Measurements from ENCODE around the gene TDRD3. TPM values are rescaled to one million over a fixed set of nuclear protein-coding genes. Genes with fewer than 3 reads are reported as not detected.

Gene TDRD3
- total RNA-seq, result 19.0 and 22.0 TPM in 2 replicates

GRCh38 chr13:60396783-60397703 lies at the start of gene TDRD3:
Gene TDRD3 (plus strand): TSS chr13:60397220. CDS start chr13:60397365, 145 bp downstream.
- peaks cover 7% of the 10 kb centered on the region for H3K36me3 Mint-ChIP-seq (ENCODE audit: low read depth)
- peak; percentile 81 for DNase-seq (ENCODE audit: low spot score)
- peak within 1 kb of the TSS; percentile 94 for H3K4me3 Mint-ChIP-seq (ENCODE audit: low read depth)
- no peaks in the 10 kb centered on the region for H3K9me3 Mint-ChIP-seq
- H3K27me3 Mint-ChIP-seq (ENCODE audit: low read depth), result no peaks in the 10 kb centered on the region
- peak within 1 kb of the TSS; percentile 97 for H3K27ac Mint-ChIP-seq
- peaks cover 28% of the 10 kb centered on the region for H3K4me1 Mint-ChIP-seq (ENCODE audit: low read depth)
- intact Hi-C loops (cut with micrococcal nuclease), result loop anchor here (1.0 to 5.0 kb wide), 2 partner anchors 35 to 233 kb away; no protein-coding TSS in a partner anchor

GRCh38 chr13:60347690-60348089 lies 49.3 kb upstream of the TDRD3 start:
- Mint-ChIP-seq H3K4me1 (ENCODE audit: low read depth) (peaks cover 3% of the 10 kb centered on the region), H3K27ac (no peak overlapping the region), H3K9me3 (no peaks in the 10 kb centered on the region), H3K36me3 (ENCODE audit: low read depth) (no peaks in the 10 kb centered on the region), H3K27me3 (ENCODE audit: low read depth) (peaks cover 13% of the 10 kb centered on the region), H3K4me3 (ENCODE audit: low read depth) (no peak overlapping the region)
- intact Hi-C loops (cut with micrococcal nuclease), result no loop called here
- DNase-seq (ENCODE audit: low spot score), result no peak

- intact Hi-C loops (cut with micrococcal nuclease), result no loop called here
- no peak overlapping the region for H3K27ac Mint-ChIP-seq
- H3K36me3 Mint-ChIP-seq (ENCODE audit: low read depth), result no peaks in the 10 kb centered on the region
- H3K4me1 Mint-ChIP-seq (ENCODE audit: low read depth), result peaks cover 3% of the 10 kb centered on the region
- H3K9me3 Mint-ChIP-seq, result no peaks in the 10 kb centered on the region
- peaks cover 13% of the 10 kb centered on the region for H3K27me3 Mint-ChIP-seq (ENCODE audit: low read depth)
- H3K4me3 Mint-ChIP-seq (ENCODE audit: low read depth), result no peak overlapping the region
- no peak for DNase-seq (ENCODE audit: low spot score)
Measured at GRCh38 chr13:60348097-60348496, 48.9 kb upstream of the TDRD3 start.

GRCh38 chr13:60351326-60351725 lies 45.7 kb upstream of the TDRD3 start:
- H3K9me3 Mint-ChIP-seq, result no peaks in the 10 kb centered on the region
- no peak overlapping the region for H3K4me3 Mint-ChIP-seq (ENCODE audit: low read depth)
- H3K36me3 Mint-ChIP-seq (ENCODE audit: low read depth), result no peaks in the 10 kb centered on the region
- no peaks in the 10 kb centered on the region for H3K4me1 Mint-ChIP-seq (ENCODE audit: low read depth)
- H3K27ac Mint-ChIP-seq, result no peak overlapping the region
- no peak for DNase-seq (ENCODE audit: low spot score)
- intact Hi-C loops (cut with micrococcal nuclease), result no loop called here
- peaks cover 14% of the 10 kb centered on the region for H3K27me3 Mint-ChIP-seq (ENCODE audit: low read depth)

- Mint-ChIP-seq H3K27me3 (ENCODE audit: low read depth) (peaks cover 16% of the 10 kb centered on the region), H3K4me1 (ENCODE audit: low read depth) (no peaks in the 10 kb centered on the region)
Measured at GRCh38 chr13:60351855-60352615, 45.0 kb upstream of the TDRD3 start.

GRCh38 chr13:60352644-60353043 lies 44.4 kb upstream of the TDRD3 start:
- Mint-ChIP-seq H3K4me1 (ENCODE audit: low read depth) (no peaks in the 10 kb centered on the region), H3K36me3 (ENCODE audit: low read depth) (no peaks in the 10 kb centered on the region), H3K27me3 (ENCODE audit: low read depth) (peaks cover 17% of the 10 kb centered on the region), H3K4me3 (ENCODE audit: low read depth) (no peak overlapping the region), H3K27ac (no peak overlapping the region), H3K9me3 (no peaks in the 10 kb centered on the region)
- no peak for DNase-seq (ENCODE audit: low spot score)
- intact Hi-C loops (cut with micrococcal nuclease), result no loop called here

More at GRCh38 chr13:60351855-60352615, 45.0 kb upstream of the TDRD3 start:
- no peak for DNase-seq (ENCODE audit: low spot score)
- intact Hi-C loops (cut with micrococcal nuclease), result no loop called here
- no peaks in the 10 kb centered on the region for H3K36me3 Mint-ChIP-seq (ENCODE audit: low read depth)
- H3K4me3 Mint-ChIP-seq (ENCODE audit: low read depth), result no peak overlapping the region
- H3K9me3 Mint-ChIP-seq, result no peaks in the 10 kb centered on the region
- H3K27ac Mint-ChIP-seq, result no peak overlapping the region

- no peaks in the 10 kb centered on the region for H3K4me1 Mint-ChIP-seq (ENCODE audit: low read depth)
- H3K27me3 Mint-ChIP-seq (ENCODE audit: low read depth), result peaks cover 12% of the 10 kb centered on the region
- intact Hi-C loops (cut with micrococcal nuclease), result no loop called here
- H3K4me3 Mint-ChIP-seq (ENCODE audit: low read depth), result no peak overlapping the region
- H3K9me3 Mint-ChIP-seq, result no peaks in the 10 kb centered on the region
- H3K36me3 Mint-ChIP-seq (ENCODE audit: low read depth), result no peaks in the 10 kb centered on the region
- H3K27ac Mint-ChIP-seq, result no peak overlapping the region
- no peak for DNase-seq (ENCODE audit: low spot score)
Measured at GRCh38 chr13:60355056-60355455, 42.0 kb upstream of the TDRD3 start.

GRCh38 chr13:60356970-60357369 lies 40.0 kb upstream of the TDRD3 start:
- Mint-ChIP-seq H3K27ac (no peak overlapping the region), H3K4me3 (ENCODE audit: low read depth) (no peak overlapping the region), H3K4me1 (ENCODE audit: low read depth) (no peaks in the 10 kb centered on the region), H3K27me3 (ENCODE audit: low read depth) (peaks cover 15% of the 10 kb centered on the region), H3K36me3 (ENCODE audit: low read depth) (no peaks in the 10 kb centered on the region), H3K9me3 (no peaks in the 10 kb centered on the region)
- intact Hi-C loops (cut with micrococcal nuclease), result no loop called here
- no peak for DNase-seq (ENCODE audit: low spot score)

- no peaks in the 10 kb centered on the region for H3K36me3 Mint-ChIP-seq (ENCODE audit: low read depth)
- H3K4me3 Mint-ChIP-seq (ENCODE audit: low read depth), result no peak overlapping the region
- H3K9me3 Mint-ChIP-seq, result no peaks in the 10 kb centered on the region
- no peak for DNase-seq (ENCODE audit: low spot score)
- H3K4me1 Mint-ChIP-seq (ENCODE audit: low read depth), result no peaks in the 10 kb centered on the region
- H3K27me3 Mint-ChIP-seq (ENCODE audit: low read depth), result peaks cover 13% of the 10 kb centered on the region
- intact Hi-C loops (cut with micrococcal nuclease), result no loop called here
- no peak overlapping the region for H3K27ac Mint-ChIP-seq
Measured at GRCh38 chr13:60358453-60358852, 38.6 kb upstream of the TDRD3 start.

- DNase-seq (ENCODE audit: low spot score), result no peak
- intact Hi-C loops (cut with micrococcal nuclease), result no loop called here
- H3K27ac Mint-ChIP-seq, result no peak overlapping the region
- no peaks in the 10 kb centered on the region for H3K4me1 Mint-ChIP-seq (ENCODE audit: low read depth)
- H3K9me3 Mint-ChIP-seq, result no peaks in the 10 kb centered on the region
- no peak overlapping the region for H3K4me3 Mint-ChIP-seq (ENCODE audit: low read depth)
- H3K27me3 Mint-ChIP-seq (ENCODE audit: low read depth), result peaks cover 5% of the 10 kb centered on the region
- H3K36me3 Mint-ChIP-seq (ENCODE audit: low read depth), result no peaks in the 10 kb centered on the region
Measured at GRCh38 chr13:60363288-60363687, 33.7 kb upstream of the TDRD3 start.

GRCh38 chr13:60369242-60369641 lies 27.8 kb upstream of the TDRD3 start:
- H3K27me3 Mint-ChIP-seq (ENCODE audit: low read depth), result peaks cover 1% of the 10 kb centered on the region
- intact Hi-C loops (cut with micrococcal nuclease), result no loop called here
- no peak overlapping the region for H3K27ac Mint-ChIP-seq

GRCh38 chr13:60370343-60370742 lies 26.7 kb upstream of the TDRD3 start:
- H3K4me3 Mint-ChIP-seq (ENCODE audit: low read depth), result no peak overlapping the region
- DNase-seq (ENCODE audit: low spot score), result no peak

More at GRCh38 chr13:60369242-60369641, 27.8 kb upstream of the TDRD3 start:
- DNase-seq (ENCODE audit: low spot score), result no peak
- H3K9me3 Mint-ChIP-seq, result no peaks in the 10 kb centered on the region
- H3K4me3 Mint-ChIP-seq (ENCODE audit: low read depth), result no peak overlapping the region
- H3K4me1 Mint-ChIP-seq (ENCODE audit: low read depth), result no peaks in the 10 kb centered on the region
- no peaks in the 10 kb centered on the region for H3K36me3 Mint-ChIP-seq (ENCODE audit: low read depth)

GRCh38 chr13:60372141-60372540 lies 24.9 kb upstream of the TDRD3 start:
- no peaks in the 10 kb centered on the region for H3K27me3 Mint-ChIP-seq (ENCODE audit: low read depth)
- no peaks in the 10 kb centered on the region for H3K36me3 Mint-ChIP-seq (ENCODE audit: low read depth)
- intact Hi-C loops (cut with micrococcal nuclease), result no loop called here
- DNase-seq (ENCODE audit: low spot score), result no peak
- no peak overlapping the region for H3K4me3 Mint-ChIP-seq (ENCODE audit: low read depth)
- no peaks in the 10 kb centered on the region for H3K4me1 Mint-ChIP-seq (ENCODE audit: low read depth)
- H3K9me3 Mint-ChIP-seq, result no peaks in the 10 kb centered on the region
- no peak overlapping the region for H3K27ac Mint-ChIP-seq

More at GRCh38 chr13:60370343-60370742, 26.7 kb upstream of the TDRD3 start:
- Mint-ChIP-seq H3K27me3 (ENCODE audit: low read depth) (peaks cover 1% of the 10 kb centered on the region), H3K27ac (no peak overlapping the region), H3K36me3 (ENCODE audit: low read depth) (no peaks in the 10 kb centered on the region), H3K4me1 (ENCODE audit: low read depth) (no peaks in the 10 kb centered on the region), H3K9me3 (no peaks in the 10 kb centered on the region)
- intact Hi-C loops (cut with micrococcal nuclease), result no loop called here
